ENCODE data around the gene C6orf120.

Gene C6orf120

GRCh38 chr6:169726049-169726400 is 24.1 kb downstream of the C6orf120 start:
- DNase-seq: no peak

GRCh38 chr6:169726963-169727362 is 25.0 kb downstream of the C6orf120 start:
- no peak for DNase-seq

- DNase-seq: no peak
These were observed 28.0 kb downstream of the C6orf120 start for GRCh38 chr6:169729961-169730360.

- no peak for DNase-seq
These were observed 36.5 kb downstream of the C6orf120 start for GRCh38 chr6:169738204-169738975.

- peak; percentile 11 for DNase-seq
These were observed 37.1 kb downstream of the C6orf120 start for GRCh38 chr6:169738976-169739529.

- no peak for DNase-seq
These were observed 39.4 kb downstream of the C6orf120 start for GRCh38 chr6:169741344-169741743.

GRCh38 chr6:169745405-169745804 is 43.5 kb downstream of the C6orf120 start:
- DNase-seq: no peak

GRCh38 chr6:169746556-169746955 is 44.6 kb downstream of the C6orf120 start:
- DNase-seq: no peak

- DNase-seq: peak; percentile 74
These were observed 49.5 kb downstream of the C6orf120 start, which contains the start of the genes DYNLT2 and ERMARD for GRCh38 chr6:169751242-169752073. Gene DYNLT2 (minus strand): TSS chr6:169751572. CDS start chr6:169751458, 114 bp downstream. Gene ERMARD (plus strand): TSS chr6:169751622. CDS start chr6:169751658, 36 bp downstream.

GRCh38 chr6:169752074-169752623 is 50.2 kb downstream of the C6orf120 start:
- no peak for DNase-seq

Measured in NCI-H1436 treated with DMSO at 0.1 percent for 48 hours (cell line).